ENCODE measurements around the gene INSYN2B.

DNA sequence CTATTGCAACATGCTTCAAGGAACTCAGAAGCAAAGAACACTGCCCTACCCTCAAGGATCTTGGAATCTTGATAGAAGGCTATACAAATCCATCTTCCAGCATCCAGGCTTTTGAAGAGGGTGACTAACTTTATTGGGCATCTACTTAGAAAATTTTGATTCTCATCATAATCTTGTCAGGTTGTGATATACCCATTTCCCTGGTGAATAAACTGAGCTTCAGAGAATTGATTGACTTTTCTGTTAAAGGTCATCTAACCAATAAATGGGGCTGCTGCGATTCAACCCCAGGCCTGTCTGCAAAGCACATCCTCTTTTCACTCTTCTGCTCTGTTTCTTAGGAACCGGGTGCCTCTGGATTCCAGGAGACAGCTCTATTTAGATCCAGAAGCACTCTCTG is 19.9 kb upstream of the INSYN2B start:
- TF ChIP-seq, protein P1, sequence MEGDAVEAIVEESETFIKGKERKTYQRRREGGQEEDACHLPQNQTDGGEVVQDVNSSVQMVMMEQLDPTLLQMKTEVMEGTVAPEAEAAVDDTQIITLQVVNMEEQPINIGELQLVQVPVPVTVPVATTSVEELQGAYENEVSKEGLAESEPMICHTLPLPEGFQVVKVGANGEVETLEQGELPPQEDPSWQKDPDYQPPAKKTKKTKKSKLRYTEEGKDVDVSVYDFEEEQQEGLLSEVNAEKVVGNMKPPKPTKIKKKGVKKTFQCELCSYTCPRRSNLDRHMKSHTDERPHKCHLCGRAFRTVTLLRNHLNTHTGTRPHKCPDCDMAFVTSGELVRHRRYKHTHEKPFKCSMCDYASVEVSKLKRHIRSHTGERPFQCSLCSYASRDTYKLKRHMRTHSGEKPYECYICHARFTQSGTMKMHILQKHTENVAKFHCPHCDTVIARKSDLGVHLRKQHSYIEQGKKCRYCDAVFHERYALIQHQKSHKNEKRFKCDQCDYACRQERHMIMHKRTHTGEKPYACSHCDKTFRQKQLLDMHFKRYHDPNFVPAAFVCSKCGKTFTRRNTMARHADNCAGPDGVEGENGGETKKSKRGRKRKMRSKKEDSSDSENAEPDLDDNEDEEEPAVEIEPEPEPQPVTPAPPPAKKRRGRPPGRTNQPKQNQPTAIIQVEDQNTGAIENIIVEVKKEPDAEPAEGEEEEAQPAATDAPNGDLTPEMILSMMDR (IDR thresholded peaks at IDR 0.05; ENCODE audit: low read depth, low read length) = no peak
- no peak for TF ChIP-seq EZH2phosphoT487 (IDR thresholded peaks at IDR 0.05; ENCODE audit: low read depth)
